ENCODE measurements around the gene TCTA.
A peak's percentile ranks its signal among the peaks of the same experiment; 100 is the strongest.

TCTA gene

GRCh38 chr3:49461443-49462171 lies 49.4 kb downstream of the TCTA start:
- peak overlapping the region; percentile 16 for H3K9ac ChIP-seq (ENCODE audit: low read depth, low read length)
- H3K4me1 ChIP-seq (ENCODE audit: insufficient read depth, low read length) = peaks cover 45% of the 10 kb centered on the region
- H3K9me3 ChIP-seq (ENCODE audit: control insufficient read depth, insufficient read depth, low read length) = no peaks in the 10 kb centered on the region
- no peaks in the 10 kb centered on the region for H3K36me3 ChIP-seq (ENCODE audit: insufficient read depth, low read length)

DNA sequence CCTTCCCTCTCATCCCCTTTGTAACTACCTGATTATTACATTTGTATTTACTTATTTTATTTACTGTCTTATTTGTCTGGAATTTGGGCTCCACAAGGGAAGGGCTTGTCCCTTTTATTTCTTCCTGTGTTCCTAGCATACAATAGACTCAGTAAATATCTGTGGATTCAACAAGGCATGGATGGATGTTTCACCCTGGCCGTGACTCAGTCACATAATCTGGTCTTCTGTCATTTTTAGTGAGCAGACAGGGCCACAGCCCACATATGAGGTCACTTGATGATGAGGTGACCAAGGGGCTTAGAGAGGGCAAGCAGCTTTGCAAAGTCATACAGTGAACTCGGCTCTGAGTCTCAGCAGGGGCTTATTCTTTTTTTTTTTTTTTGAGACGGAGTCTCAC lies 50.0 kb downstream of the TCTA start:
- peak overlapping the region; percentile 16; the same call in 1 of the 2 replicates for H3K9ac ChIP-seq (ENCODE audit: low read depth, low read length)

DNA sequence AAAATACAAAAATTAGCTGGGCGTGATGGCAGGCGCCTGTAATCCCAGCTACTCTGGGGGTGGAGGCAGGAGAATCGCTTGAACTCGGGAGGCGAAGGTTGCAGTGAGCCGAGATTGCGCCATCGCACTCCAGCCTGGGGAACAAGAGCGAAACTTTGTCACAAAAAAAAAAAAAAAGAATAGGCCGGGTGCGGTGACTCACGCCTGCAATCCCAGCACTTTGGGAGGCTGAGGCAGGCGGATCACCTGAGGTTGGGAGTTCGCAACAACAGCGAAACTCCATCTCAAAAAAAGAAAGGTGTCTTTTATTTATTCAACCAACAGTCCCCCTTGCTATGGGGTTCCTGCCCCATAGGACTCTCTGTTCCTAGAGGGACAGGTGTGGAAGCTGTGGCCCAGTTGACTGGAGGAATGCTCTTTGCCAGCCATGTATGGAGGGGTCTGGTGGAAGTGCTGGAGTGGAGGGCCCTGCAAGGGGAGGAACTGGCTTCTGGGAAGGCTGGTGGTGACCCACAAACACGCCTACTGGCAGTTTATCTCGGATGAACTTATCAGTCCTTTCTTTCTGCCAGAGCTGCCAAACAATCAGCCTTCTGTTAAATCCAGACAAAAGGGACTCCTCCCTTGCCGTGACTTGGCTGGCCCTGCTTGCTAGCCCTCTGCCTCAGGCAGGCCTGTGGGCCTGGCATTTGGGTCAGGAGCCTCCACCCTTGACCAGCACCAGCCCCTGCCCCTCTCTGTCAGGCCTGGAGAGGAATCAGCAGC lies 53.2 kb downstream of the TCTA start:
- Histone ChIP-seq H3K9me3 (ENCODE audit: control insufficient read depth, insufficient read depth, low read length) (no peaks in the 10 kb centered on the region), H3K9ac (ENCODE audit: low read depth, low read length) (no peak overlapping the region), H3K4me1 (ENCODE audit: insufficient read depth, low read length) (peaks cover 32% of the 10 kb centered on the region)

More for the DNA sequence above, 50.0 kb downstream of the TCTA start:
- Histone ChIP-seq H3K36me3 (ENCODE audit: insufficient read depth, low read length) (no peaks in the 10 kb centered on the region), H3K4me1 (ENCODE audit: insufficient read depth, low read length) (peaks cover 45% of the 10 kb centered on the region), H3K9me3 (ENCODE audit: control insufficient read depth, insufficient read depth, low read length) (no peaks in the 10 kb centered on the region)

More for the DNA sequence above, 53.2 kb downstream of the TCTA start:
- H3K36me3 ChIP-seq (ENCODE audit: insufficient read depth, low read length) = no peaks in the 10 kb centered on the region

Measured in ES-I3 (cell line).